T-helper 22 cell (primary cell): ENCODE measurements around the gene CYB561D2.

Source experiments
- DNase-seq: peaks from one replicate; pipeline ENCODE4 v3.0.0-alpha.2; 2020; ENCODE audit warnings: low read depth

Gene CYB561D2

GRCh38 chr3:50390508-50391224 lies 40.0 kb downstream of the CYB561D2 start:
- DNase-seq: no peak

GRCh38 chr3:50392101-50392715 lies 41.5 kb downstream of the CYB561D2 start:
- DNase-seq: no peak

GRCh38 chr3:50393061-50393460 lies 42.4 kb downstream of the CYB561D2 start:
- no peak for DNase-seq

GRCh38 chr3:50395070-50395860 lies 44.6 kb downstream of the CYB561D2 start:
- no peak for DNase-seq

GRCh38 chr3:50396502-50396901 lies 45.8 kb downstream of the CYB561D2 start:
- DNase-seq: no peak

- DNase-seq: no peak
Observed at GRCh38 chr3:50401978-50402595, 51.4 kb downstream of the CYB561D2 start.
